Esophagus squamous epithelium (tissue), 4 donors: ENCODE measurements around the gene PTPRM.

Experiments
- POLR2A ChIP-seq, 4 donors: fragments of 450-650 bp; IDR thresholded peaks; one replicate each; pipeline ENCODE4 v1.6.1; 2017; ENCODE audit warnings: antibody characterized with exemption in 4 of 4, mild to moderate bottlenecking in 4 of 4, moderate library complexity in 3 of 4
- TF ChIP-seq, protein P1 (sequence below), 6 experiments: fragments of 450-650 bp in 4 of 6; fragments of 200-600 bp in 2 of 6; sonication (generic) in 2 of 6; IDR thresholded peaks; one replicate each; pipeline ENCODE4 v1.5.1; 2016 to 2019; ENCODE audit warnings: antibody characterized with exemption in 6 of 6, mild to moderate bottlenecking in 4 of 6, moderate library complexity in 4 of 6

- TF ChIP-seq, protein P1, sequence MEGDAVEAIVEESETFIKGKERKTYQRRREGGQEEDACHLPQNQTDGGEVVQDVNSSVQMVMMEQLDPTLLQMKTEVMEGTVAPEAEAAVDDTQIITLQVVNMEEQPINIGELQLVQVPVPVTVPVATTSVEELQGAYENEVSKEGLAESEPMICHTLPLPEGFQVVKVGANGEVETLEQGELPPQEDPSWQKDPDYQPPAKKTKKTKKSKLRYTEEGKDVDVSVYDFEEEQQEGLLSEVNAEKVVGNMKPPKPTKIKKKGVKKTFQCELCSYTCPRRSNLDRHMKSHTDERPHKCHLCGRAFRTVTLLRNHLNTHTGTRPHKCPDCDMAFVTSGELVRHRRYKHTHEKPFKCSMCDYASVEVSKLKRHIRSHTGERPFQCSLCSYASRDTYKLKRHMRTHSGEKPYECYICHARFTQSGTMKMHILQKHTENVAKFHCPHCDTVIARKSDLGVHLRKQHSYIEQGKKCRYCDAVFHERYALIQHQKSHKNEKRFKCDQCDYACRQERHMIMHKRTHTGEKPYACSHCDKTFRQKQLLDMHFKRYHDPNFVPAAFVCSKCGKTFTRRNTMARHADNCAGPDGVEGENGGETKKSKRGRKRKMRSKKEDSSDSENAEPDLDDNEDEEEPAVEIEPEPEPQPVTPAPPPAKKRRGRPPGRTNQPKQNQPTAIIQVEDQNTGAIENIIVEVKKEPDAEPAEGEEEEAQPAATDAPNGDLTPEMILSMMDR (IDR thresholded peaks at IDR 0.05): no peak
- TF ChIP-seq POLR2A (IDR thresholded peaks at IDR 0.05): no peak
Measured at GRCh38 chr18:7958897-7959146, 391.7 kb downstream of the PTPRM start.
